AG08395 (cell line): ENCODE measurements around the gene DHX34.
"Not testable (repeated sequence)": the region's sequence is repeated elsewhere in the genome, so short reads cannot be mapped to it uniquely, and the experiment has no call there.

Source experiments
- DNase-seq: peaks from one replicate; pipeline ENCODE4 v3.0.0; 2012; ENCODE audit warnings: mixed read lengths, low spot score

DHX34 gene, protein sequence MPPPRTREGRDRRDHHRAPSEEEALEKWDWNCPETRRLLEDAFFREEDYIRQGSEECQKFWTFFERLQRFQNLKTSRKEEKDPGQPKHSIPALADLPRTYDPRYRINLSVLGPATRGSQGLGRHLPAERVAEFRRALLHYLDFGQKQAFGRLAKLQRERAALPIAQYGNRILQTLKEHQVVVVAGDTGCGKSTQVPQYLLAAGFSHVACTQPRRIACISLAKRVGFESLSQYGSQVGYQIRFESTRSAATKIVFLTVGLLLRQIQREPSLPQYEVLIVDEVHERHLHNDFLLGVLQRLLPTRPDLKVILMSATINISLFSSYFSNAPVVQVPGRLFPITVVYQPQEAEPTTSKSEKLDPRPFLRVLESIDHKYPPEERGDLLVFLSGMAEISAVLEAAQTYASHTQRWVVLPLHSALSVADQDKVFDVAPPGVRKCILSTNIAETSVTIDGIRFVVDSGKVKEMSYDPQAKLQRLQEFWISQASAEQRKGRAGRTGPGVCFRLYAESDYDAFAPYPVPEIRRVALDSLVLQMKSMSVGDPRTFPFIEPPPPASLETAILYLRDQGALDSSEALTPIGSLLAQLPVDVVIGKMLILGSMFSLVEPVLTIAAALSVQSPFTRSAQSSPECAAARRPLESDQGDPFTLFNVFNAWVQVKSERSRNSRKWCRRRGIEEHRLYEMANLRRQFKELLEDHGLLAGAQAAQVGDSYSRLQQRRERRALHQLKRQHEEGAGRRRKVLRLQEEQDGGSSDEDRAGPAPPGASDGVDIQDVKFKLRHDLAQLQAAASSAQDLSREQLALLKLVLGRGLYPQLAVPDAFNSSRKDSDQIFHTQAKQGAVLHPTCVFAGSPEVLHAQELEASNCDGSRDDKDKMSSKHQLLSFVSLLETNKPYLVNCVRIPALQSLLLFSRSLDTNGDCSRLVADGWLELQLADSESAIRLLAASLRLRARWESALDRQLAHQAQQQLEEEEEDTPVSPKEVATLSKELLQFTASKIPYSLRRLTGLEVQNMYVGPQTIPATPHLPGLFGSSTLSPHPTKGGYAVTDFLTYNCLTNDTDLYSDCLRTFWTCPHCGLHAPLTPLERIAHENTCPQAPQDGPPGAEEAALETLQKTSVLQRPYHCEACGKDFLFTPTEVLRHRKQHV

DNA sequence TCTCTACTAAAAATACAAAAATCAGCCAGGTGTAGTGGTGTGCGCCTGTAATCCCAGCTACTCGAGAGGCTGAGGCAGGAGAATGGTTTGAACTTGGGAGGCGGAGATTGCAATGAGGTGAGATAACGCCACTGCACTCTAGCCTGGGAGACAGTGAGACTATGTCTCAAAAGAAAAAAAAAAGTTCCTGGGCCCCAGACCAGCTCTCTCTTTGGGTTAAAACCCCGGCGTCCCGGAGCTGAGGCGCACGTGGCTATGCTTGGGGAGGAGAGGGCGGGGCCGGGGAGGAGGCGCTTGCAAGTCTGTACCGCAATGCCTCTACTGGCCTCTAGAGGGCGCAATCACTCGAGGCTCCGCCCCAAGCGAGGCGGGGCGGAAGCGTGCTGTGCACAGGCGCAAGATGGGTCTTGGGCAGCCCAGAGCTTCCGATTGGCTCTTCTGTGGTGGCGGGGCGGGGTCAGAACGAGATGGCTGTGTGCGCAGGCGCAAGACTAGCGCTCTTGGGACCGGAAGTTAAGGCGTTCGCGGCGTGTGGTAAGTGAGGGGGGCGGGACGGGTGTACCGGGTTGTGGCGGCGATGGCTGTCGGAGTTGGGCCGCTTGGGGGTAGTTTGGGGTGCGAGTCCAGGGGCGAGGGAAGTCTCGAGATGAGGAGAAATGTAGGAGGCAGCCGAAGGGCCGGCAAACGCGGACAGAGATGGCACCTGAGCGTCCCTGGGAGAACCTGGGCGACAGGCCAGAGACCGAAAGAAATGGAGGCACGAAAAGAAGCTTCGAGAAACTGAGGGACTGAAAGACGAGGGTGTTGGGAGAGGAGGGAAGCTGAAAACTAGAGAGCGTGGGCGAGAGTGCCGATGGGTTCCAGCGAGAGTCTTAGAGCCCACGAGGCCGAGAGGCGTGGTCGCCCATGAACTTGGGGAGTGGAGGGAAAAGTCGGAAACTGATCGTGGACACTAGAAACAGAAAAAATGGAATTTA is at the start of gene DHX34:
DHX34 (plus strand) TSS at position 497 of the 977 bp plus-strand sequence. CDS start 3,716 bp downstream, outside the sequence.
- peak; percentile 100 for DNase-seq

DNA sequence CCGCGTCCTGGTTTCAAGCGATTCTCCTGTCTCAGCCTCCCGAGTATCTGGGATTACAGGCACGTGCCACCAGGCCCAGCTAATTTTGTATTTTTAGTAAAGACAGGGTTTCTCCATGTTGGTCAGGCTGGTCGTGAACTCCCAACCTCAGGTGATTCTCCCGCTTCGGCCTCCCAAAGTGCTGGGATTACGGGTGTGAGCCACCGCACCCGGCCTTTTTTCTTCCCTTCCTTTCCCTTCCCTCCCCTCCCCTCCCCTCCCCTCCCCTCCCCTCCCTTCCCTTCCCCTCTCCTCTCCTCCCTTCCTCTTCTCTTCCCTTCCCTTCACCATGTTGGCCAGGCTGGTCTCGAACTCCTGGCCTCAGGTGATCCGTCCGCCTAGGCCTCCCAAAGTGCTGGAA is 48.2 kb upstream of the DHX34 start:
- not testable (repeated sequence) for DNase-seq

DNA sequence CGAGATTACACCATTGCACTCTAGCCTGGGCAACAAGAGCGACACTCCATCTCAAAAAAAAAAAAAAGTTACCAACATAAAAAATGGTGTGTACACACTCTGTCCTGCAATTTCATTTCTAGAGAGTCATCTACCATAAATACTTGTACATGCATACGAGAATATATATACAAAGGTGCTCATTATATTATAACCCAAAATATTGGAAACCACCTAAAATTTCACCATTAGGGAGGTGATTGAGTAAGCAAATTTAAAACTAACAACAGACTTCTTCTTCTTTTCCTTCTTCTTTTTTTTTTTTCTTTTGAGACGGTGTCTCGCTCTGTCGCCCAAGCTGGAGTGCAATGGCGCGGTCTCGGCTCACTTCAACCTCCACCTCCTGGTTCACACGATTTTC is 46.9 kb upstream of the DHX34 start:
- no peak for DNase-seq

DNA sequence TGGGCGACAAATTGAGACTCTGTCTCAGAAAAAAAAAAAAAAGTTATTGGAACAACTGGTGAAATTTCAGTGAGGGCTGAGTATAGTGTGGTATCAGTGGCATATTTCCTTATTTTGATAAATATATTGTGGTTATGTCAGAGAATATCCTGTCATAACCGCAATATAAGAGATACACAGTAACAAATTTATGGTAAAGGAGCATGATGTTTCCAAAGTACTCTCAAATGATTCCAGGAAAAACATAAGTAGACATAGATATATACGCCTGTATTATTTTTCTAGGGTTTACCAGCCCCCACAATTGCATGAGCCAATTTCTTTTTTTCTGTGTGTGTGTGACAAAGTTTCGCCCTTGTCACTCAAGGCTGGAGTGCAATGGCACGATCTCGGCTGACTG is 45.1 kb upstream of the DHX34 start:
- no peak for DNase-seq

DNA sequence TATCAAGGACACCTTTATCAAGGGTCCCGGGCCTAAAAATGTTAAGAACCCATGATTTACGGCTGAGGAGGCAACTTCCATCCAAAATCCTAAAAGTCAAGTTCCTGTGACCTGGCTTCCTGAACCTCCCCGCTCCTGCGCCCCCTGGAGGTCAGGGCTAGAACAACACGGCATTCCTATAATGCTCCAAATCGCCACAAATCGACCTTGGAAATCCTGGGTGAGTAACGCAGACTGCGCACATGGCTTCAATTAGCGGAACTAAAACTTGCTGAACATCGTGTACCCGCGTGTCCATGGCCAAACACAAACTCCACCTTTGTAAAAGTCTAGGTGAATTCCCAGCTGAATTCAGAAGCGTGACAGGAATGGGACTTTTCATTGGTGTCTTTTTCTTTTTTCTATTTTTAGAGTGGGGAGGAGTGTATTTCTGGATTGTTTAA is 43.8 kb upstream of the DHX34 start:
- peak; percentile 91 for DNase-seq

DNA sequence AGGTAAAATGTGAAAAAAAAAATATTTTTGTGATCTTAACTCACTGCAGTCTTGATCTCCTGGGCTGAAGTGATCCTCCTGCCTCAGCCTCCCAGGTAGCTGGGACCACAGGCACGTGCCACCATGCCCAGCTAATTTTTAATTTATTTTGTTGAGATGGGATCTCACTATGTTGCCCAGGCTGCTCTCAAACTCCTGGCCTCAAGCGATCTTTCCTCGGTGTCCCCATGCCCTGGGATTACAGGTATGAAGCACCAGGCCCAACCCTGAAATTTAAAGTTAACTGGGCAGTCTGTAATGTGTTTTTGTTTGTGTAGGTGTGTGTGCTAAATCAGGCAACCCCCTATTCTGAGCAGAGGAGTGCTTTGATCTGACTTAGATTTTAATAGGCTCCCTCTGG is 42.8 kb upstream of the DHX34 start:
- DNase-seq: no peak

DNA sequence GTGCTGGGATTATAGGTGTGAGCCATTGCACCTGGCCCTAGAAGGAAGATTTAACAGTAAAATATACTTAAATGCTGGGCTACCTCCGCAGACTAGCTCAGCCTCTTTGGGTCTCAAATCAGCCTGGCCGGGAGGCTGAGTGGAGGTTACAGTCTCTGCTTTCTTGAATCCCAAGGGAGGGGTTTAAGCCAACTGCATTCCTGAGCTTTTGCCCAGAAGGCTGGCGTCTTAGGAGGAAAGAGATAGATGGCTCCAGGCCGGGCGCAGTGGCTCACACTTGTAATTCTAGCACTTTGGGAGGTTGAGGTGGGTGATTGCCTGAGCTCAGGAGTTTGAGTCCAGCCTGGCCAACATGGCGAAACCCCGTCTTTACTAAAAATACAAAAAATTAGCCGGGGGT is 40.1 kb upstream of the DHX34 start:
- peak; percentile 57 for DNase-seq

DNA sequence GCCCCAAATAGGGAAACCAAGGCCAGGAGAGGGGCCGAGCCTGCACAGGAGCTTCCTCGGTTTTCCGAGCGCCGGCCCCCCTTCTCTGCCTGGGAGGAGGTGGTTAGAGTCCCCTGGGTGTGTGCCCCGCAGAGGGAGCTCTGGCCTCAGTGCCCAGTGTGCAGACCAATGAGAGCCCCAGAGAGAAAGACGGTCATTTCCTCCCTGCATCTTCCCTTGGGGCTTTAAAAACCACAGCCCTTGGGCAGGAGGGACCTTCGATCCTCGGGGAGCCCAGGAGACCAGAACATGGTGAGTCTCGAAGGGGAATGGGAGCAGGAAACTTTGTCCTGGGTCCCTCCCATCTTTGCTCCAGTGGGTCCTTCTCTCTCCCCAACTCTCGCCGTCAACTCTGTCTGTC is 39.5 kb upstream of the DHX34 start, which contains the start of gene C5AR1:
C5AR1 (plus strand) TSS at position 254 of the 400 bp plus-strand sequence; CDS start at position 289, 35 bp downstream.
- no peak for DNase-seq

DNA sequence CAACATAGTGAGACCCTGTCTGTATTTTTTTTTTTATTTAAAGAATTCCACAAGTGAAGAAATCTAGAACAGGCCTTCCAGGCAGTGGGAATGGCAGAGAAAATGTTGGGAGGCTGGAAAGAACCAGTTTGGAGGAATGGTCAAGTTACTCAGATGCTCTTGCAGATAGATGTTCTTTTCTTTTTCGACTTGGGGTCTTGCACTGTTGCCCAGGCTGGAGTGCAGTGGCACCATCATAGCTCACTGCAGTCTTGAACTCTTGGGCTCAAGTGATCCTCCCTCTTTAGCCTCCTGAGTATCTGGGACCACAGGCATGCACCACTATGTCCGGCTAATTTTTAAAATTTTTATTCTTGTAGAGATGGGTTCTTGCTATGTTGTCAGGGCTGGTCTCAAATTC is 38.8 kb upstream of the DHX34 start:
- DNase-seq: no peak

DNA sequence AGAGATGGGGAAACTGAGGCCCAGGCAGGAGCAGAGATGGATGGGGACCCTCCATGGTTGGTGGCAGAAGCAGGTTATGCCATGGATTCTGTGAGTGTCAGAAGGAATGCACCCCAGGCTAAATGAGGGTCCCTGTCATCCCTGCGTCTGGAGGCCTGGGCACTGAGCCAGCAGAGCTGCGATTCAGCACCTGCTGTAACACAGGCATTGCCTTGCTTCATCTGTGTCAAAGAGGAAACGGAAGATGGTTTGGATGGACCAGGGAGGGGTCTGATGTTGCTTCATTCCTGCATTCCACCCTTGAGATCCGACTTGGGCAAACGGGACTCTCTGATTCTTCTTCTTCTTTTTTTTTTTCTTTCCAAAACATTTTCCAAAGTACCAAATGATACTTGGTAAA is 38.3 kb upstream of the DHX34 start:
- DNase-seq: no peak

DNA sequence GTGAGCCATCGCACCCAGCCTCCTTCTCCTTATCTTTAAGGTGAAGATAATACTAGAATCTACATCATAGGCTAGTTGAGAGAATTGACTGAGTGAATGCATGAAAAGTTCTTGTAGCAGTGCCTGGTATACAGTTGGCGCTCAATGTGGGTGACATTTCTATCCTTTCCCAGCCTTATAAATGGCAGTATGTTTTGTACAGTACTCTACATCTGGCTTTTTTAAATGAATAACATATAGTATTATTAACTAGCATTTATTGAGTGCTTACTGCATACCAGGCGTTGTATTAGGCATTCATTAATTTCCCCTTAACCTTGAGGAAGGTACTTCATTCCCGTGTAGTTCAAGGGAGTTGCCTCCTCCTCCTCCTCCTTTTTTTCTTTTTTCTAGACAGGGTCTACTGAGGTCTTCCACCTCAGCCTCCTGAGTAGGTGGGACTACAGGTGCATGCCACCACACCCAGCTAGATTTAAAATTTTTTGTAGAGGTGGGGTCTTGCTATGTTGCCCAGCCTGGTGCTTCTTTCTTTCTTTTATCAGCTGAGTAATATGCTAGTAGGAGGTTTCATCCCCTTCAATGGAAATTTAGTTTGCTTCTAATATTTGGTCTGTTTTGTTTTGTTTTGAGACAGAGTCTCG is 36.6 kb upstream of the DHX34 start:
- no peak for DNase-seq

DNA sequence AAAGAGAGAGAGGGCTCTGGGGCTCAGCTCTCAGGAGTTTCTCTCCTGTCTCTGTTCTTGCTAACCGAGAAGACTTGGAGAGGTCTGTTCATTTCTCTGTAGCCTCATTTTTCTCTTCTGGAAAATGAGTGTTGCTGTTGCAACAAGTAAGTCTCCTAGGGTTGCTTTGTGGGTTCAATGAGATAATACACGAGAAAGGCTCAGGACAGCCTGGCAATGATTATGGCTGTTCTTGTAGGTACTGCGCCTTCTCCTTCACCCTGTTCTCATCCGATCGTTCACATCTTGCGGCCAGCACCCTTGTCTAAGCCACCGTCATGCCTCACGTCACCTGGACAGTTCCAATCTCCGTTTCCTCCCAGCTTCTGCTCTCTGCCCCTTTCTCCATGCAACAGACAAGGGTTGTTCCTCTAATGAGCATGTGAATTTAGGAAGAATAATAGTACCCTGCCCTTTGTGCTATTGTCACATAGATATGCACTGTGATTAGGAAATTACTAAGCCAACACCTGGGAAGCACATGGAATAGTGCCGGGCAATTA is 35.3 kb upstream of the DHX34 start:
- no peak for DNase-seq

DNA sequence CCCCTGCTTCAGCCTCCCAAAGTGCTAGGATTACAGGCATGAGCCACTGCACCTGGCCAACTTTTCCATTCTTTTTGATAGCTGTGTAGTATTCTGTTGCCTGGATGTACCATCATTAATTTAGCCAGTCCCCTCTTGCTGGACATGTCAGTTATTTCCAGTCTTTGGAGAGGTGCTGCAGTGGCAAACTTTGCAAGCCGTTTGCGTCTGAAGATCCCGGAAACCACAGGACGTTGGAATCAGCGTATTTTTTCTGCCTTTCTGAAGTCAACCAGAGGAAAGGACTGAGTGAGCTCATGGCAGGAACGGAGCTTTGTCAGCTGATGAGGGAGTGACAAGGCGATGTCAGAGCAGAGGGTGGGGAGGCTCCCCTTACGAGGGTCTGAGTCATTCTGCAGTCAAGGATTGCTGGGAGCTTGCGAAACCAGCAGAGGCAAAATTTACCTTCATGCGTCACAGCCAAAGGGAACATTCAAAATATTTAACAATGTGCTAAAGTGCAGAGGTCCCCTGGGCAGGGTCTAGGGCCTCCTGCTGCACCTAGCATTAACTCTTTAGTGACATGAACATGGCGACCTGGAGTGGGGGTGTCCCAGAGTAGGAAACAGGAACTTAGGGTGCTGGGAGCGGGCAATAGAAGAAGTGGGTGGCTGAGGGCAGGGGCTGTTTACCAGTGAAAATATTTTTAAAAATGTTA is 33.8 kb upstream of the DHX34 start:
- DNase-seq: peak; percentile 92

DNA sequence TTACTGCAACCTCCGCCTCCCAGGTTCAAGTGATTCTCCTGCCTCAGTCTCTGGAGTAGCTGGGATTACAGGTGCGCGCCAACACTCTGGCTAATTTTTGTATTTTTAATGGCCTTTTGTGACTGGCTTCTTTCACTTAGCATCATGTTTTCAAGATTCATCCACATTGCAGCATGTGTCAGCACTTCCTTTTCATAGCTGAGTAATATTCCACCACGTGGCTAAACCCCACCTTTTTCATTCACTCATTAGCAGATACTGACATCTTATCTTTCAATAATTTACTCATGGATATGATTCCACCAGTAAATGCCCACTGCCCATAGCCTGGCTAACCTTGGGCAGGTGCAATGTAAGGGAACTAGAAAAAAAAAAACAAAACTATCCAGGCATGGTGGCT is 32.6 kb upstream of the DHX34 start:
- DNase-seq: no peak

DNA sequence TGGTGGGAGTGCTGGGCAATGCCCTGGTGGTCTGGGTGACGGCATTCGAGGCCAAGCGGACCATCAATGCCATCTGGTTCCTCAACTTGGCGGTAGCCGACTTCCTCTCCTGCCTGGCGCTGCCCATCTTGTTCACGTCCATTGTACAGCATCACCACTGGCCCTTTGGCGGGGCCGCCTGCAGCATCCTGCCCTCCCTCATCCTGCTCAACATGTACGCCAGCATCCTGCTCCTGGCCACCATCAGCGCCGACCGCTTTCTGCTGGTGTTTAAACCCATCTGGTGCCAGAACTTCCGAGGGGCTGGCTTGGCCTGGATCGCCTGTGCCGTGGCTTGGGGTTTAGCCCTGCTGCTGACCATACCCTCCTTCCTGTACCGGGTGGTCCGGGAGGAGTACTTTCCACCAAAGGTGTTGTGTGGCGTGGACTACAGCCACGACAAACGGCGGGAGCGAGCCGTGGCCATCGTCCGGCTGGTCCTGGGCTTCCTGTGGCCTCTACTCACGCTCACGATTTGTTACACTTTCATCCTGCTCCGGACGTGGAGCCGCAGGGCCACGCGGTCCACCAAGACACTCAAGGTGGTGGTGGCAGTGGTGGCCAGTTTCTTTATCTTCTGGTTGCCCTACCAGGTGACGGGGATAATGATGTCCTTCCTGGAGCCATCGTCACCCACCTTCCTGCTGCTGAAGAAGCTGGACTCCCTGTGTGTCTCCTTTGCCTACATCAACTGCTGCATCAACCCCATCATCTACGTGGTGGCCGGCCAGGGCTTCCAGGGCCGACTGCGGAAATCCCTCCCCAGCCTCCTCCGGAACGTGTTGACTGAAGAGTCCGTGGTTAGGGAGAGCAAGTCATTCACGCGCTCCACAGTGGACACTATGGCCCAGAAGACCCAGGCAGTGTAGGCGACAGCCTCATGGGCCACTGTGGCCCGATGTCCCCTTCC is 28.9 kb upstream of the DHX34 start:
- no peak for DNase-seq

DNA sequence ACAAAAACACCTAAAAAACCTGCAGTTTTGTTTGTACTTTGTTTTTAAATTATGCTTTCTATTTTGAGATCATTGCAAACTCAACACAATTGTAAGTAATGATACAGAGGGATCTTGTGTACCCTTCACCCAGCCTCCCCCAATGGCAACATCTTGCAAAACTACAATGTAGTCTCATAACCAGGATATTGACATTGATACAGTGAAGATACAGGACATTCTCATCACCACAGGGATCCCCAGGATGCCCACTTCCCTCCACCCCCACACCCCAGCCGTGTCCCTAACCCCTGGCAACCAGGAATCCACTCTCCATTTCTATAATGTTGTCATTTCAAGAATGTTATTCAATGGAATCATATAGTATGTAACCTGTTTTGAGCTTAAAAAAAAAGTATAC is 27.5 kb upstream of the DHX34 start:
- no peak for DNase-seq

DNA sequence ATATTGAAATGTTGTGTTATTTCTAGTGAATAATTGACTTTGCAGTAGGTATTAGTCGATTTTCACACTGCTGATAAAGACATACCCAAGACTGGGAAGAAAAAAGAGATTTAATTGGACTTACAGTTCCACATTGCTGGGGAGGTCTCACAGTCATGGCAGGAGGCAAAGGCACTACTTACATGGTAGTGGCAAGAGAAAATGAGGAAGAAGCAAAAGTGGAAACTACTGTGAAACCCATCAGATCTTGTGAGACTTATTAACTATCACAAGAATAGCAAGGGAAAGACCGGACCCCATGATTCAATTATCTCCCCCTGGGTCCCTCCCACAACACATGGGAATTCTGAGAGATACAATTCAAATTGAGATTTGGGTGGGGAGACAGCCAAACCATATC is 27.1 kb upstream of the DHX34 start:
- no peak for DNase-seq

DNA sequence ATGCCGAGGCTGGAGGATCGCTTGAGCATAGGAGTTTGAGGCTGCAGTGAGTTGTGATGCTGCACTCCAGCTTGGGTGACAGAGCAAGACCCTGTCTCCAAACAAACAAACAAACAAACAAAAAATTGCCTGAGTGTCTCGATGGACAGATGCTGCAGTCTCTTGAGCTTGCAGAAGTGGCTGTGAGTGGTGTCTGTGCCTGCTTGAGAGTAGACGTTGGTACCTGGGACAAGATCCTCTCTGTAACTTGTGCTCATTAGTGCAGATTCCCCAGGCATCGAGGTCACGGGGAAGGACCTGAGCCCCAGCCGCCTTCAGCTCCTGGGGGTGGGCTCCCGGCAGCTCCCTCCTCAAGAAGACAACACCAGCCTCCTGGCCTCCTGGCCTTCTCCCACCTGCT is 25.7 kb upstream of the DHX34 start:
- no peak for DNase-seq

DNA sequence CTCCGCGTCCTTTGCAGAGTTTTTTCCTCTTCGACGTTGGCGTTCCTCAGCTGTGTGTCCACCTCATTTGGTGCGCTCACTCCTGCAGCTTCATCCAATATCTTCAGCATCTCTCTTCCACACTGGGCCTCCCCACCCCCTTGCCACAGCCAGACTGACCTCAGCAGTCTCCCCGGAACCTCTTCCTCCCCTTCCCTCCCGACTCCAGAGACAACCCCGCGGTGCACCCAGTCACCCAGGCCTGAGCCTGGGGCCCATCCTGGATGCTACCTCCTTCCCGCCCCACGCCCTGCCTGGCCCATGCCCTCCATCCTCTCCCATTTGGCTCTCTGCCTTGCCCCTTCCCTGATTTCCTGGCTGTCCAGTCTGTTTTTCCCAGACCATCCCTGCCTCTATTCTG is 25.2 kb upstream of the DHX34 start:
- DNase-seq: no peak
